Body of pancreas (tissue), 4 donors: ENCODE results near the gene RAG2.

Experiments used
- CTCF ChIP-seq, 7 experiments: fragments of 450-650 bp in 4 of 7; fragments of 200-600 bp in 3 of 7; sonication (generic) in 3 of 7; IDR thresholded peaks; one replicate each; pipeline ENCODE4 v1.5.1; 2016 to 2019; ENCODE audit warnings: antibody characterized with exemption in 7 of 7
- POLR2A ChIP-seq, 3 donors: fragments of 450-650 bp; IDR thresholded peaks; one replicate each; pipeline ENCODE4 v1.6.1; 2016; ENCODE audit warnings: antibody characterized with exemption in 3 of 3, mild to moderate bottlenecking in 2 of 3

GRCh38 chr11:36617543-36618362 lies 19.7 kb upstream of the RAG2 start:
- TF ChIP-seq POLR2A (IDR thresholded peaks at IDR 0.05) = no peak
- TF ChIP-seq CTCF (IDR thresholded peaks at IDR 0.05) = no peak
